Endothelial cell of umbilical vein (primary cell): Measurements from ENCODE around the gene GM2A. TPM values are rescaled to one million over a fixed set of nuclear protein-coding genes. Genes with fewer than 3 reads are reported as not detected.
A peak's percentile ranks its signal among the peaks of the same experiment; 100 is the strongest.

ENCODE experiments used
- BruUV-seq: library from RNA; stranded (reverse); fragments of 400-500 nt; replicated peaks from 2 replicates; lab custom pipeline; 2021; lab: Mats Ljungman, UMichigan
- CTCF ChIA-PET: fragments of 300-600, 350-600 bp; sonication (Branson Sonifier 250); formaldehyde crosslinking; loops from one replicate; lab custom pipeline; 2021; ENCODE audit warnings: antibody characterized with exemption, inconsistent platforms; lab: Charles Lee
- POLR2A ChIA-PET: fragments of 300-600, 350-600 bp; sonication (Branson Sonifier 250); formaldehyde crosslinking; loops from one replicate; lab custom pipeline; 2021; ENCODE audit warnings: antibody characterized with exemption, inconsistent platforms; lab: Charles Lee
- DNase-seq: peaks from one replicate; pipeline ENCODE4 v3.0.0-alpha.2; 2011; ENCODE audit warnings: low read depth, low spot score
- FAIRE-seq: peaks from 2 replicates; lab custom pipeline; 2011; peaks lifted over from hg19 to GRCh38; lab: Jason Lieb, UNC
- H2AFZ ChIP-seq: 2 replicates; pipeline ENCODE4 v1.6.0; 2012; ENCODE audit warnings: low read depth, low read length, control low read depth, inconsistent platforms
- H3K27ac ChIP-seq: 2 replicates; pipeline ENCODE4 v1.5.1; 2011; ENCODE audit warnings: low read depth, mild to moderate bottlenecking, control low read depth, low read length, moderate library complexity; ENCODE audit not compliant: insufficient read depth
- H3K27me3 ChIP-seq, 2 experiments: 2 replicates each; pipeline versions ENCODE4 v1.6.0 to v1.6.1; 2011; ENCODE audit warnings: low read length in 2 of 2, mixed read lengths in 1 of 2; ENCODE audit not compliant: control insufficient read depth in 2 of 2, insufficient read depth in 2 of 2
- H3K36me3 ChIP-seq, 2 experiments: 2 replicates in 1 of 2; 3 replicates in 1 of 2; pipeline ENCODE4 v1.5.1; 2011; ENCODE audit warnings: low read length in 2 of 2, mild to moderate bottlenecking in 1 of 2, moderate library complexity in 1 of 2; ENCODE audit not compliant: control insufficient read depth in 2 of 2, insufficient read depth in 2 of 2; ENCODE audit errors: extremely low read depth in 1 of 2
- H3K4me1 ChIP-seq: 3 replicates; pipeline ENCODE4 v1.5.1; 2011; ENCODE audit warnings: mild to moderate bottlenecking, low read length; ENCODE audit not compliant: control insufficient read depth, insufficient read depth; ENCODE audit errors: extremely low read depth
- H3K4me2 ChIP-seq: 2 replicates; pipeline ENCODE4 v1.6.1; 2011; ENCODE audit warnings: low read length, control low read depth, mixed read lengths; ENCODE audit not compliant: insufficient read depth
- H3K4me3 ChIP-seq, 3 experiments: fragments of 200-600 bp in 1 of 3; sonication (generic), shearing (Covaris generic) in 1 of 3; replicated peaks in 1 of 3; 2 replicates each; pipeline ENCODE4 v1.5.1; 2011 to 2016; ENCODE audit warnings: control low read depth in 3 of 3, low read length in 3 of 3, mild to moderate bottlenecking in 2 of 3, inconsistent platforms in 1 of 3, low read depth in 1 of 3, moderate library complexity in 1 of 3; ENCODE audit not compliant: insufficient read depth in 1 of 3
- H3K79me2 ChIP-seq: 2 replicates; pipeline ENCODE4 v1.6.0; 2012; ENCODE audit warnings: low read length, inconsistent platforms; ENCODE audit not compliant: control insufficient read depth, insufficient read depth
- H3K9ac ChIP-seq: replicated peaks from 2 replicates; pipeline ENCODE3; 2011; ENCODE audit warnings: low read length, control low read depth; ENCODE audit not compliant: insufficient read depth; ENCODE audit errors: extremely low read depth
- H3K9me1 ChIP-seq: replicated peaks from 3 replicates; pipeline ENCODE4 v1.6.0; 2011; ENCODE audit warnings: mild to moderate bottlenecking, low read length; ENCODE audit not compliant: control insufficient read depth, insufficient read depth; ENCODE audit errors: extremely low read depth
- H3K9me3 ChIP-seq: replicated peaks from 2 replicates; pipeline ENCODE4 v1.5.1; 2012; ENCODE audit warnings: low read length, inconsistent platforms; ENCODE audit not compliant: control insufficient read depth, insufficient read depth
- H4K20me1 ChIP-seq: replicated peaks from 2 replicates; pipeline ENCODE3; 2011; ENCODE audit warnings: mild to moderate bottlenecking, low read length; ENCODE audit not compliant: control insufficient read depth, insufficient read depth; ENCODE audit errors: extremely low read depth
- EZH2 ChIP-seq: IDR thresholded peaks from 2 replicates; pipeline ENCODE4 v1.6.1; 2012; ENCODE audit warnings: borderline replicate concordance, low read depth, mild to moderate bottlenecking, moderate library complexity, low read length, inconsistent platforms; ENCODE audit not compliant: severe bottlenecking
- FOS ChIP-seq: IDR thresholded peaks from 2 replicates; pipeline ENCODE4 v1.6.1; 2011; ENCODE audit warnings: mild to moderate bottlenecking, low read length, moderate library complexity, borderline replicate concordance; ENCODE audit not compliant: insufficient read depth
- GATA2 ChIP-seq: IDR thresholded peaks from 2 replicates; pipeline ENCODE4 v1.7.0; 2011; ENCODE audit warnings: low read depth, mild to moderate bottlenecking, moderate library complexity, mixed read lengths, low read length; ENCODE audit not compliant: insufficient read length, insufficient read depth
- JUN ChIP-seq: IDR thresholded peaks from 2 replicates; pipeline ENCODE4 v1.6.1; 2011; ENCODE audit warnings: borderline replicate concordance, low read depth; ENCODE audit not compliant: insufficient read length, insufficient read depth
- MYC ChIP-seq: IDR thresholded peaks from one replicate; pipeline ENCODE4 v1.6.1; 2011; ENCODE audit warnings: mild to moderate bottlenecking, low read depth, low read length
- POLR2A ChIP-seq: IDR thresholded peaks from 2 replicates; pipeline ENCODE4 v1.6.1; 2012; ENCODE audit warnings: low read depth, mild to moderate bottlenecking, control low read depth, low read length
- POLR2AphosphoS5 ChIP-seq: IDR thresholded peaks from 2 replicates; pipeline ENCODE4 v1.6.1; 2012; ENCODE audit warnings: low read depth, mild to moderate bottlenecking, control low read depth, low read length, moderate library complexity; ENCODE audit not compliant: insufficient read depth
- dilution Hi-C: fragments of 300-500 bp; cut with MboI; formaldehyde crosslinking; loops from one replicate; pipeline ENCODE4 v1.15.0; 2019; ENCODE audit warnings: low sequenced_read_pairs; ENCODE audit not compliant: extremely low pct_ligation_motif_present
- intact Hi-C: fragments of 100-400 bp; cut with micrococcal nuclease; formaldehyde crosslinking; loops from one replicate; pipeline ENCODE4 v1.10.0; 2022
- polyA plus RNA-seq, 4 experiments: library from polyadenylated mRNA; depleted of rRNA in 3 of 4; stranded (reverse) in 3 of 4; unstranded in 1 of 4; fragments of >200 nt; gene quantifications; 2 replicates each; pipeline versions ENCODE4 v1.2.1 to v1.2.3, GENCODE V29; 2011 to 2012; ENCODE audit warnings: missing spikeins in 1 of 4
- total RNA-seq: library from RNA; stranded (reverse); gene quantifications from 2 replicates; pipeline ENCODE4 v1.2.3, GENCODE V29; 2021
- TF ChIP-seq, protein P1 (sequence below), 2 donors: IDR thresholded peaks; 1 replicate in 1 of 2; 2 replicates in 1 of 2; pipeline ENCODE4 v1.5.1; 2011; ENCODE audit warnings: low read length in 2 of 2, mild to moderate bottlenecking in 2 of 2, moderate library complexity in 2 of 2, control low read depth in 1 of 2, inconsistent platforms in 1 of 2, low read depth in 1 of 2; ENCODE audit not compliant: insufficient read depth in 1 of 2; ENCODE audit errors: extremely low read depth in 1 of 2
- TF ChIP-seq, protein P2 (sequence below): IDR thresholded peaks from 2 replicates; pipeline ENCODE4 v1.6.1; 2011; ENCODE audit not compliant: insufficient read depth, insufficient read length

Gene GM2A
- total and polyA plus RNA-seq, 2 donors (not counting 3 experiments of a cell fraction or from before 2014, with no cell fraction given), result 14.0 to 21.2 TPM

DNA sequence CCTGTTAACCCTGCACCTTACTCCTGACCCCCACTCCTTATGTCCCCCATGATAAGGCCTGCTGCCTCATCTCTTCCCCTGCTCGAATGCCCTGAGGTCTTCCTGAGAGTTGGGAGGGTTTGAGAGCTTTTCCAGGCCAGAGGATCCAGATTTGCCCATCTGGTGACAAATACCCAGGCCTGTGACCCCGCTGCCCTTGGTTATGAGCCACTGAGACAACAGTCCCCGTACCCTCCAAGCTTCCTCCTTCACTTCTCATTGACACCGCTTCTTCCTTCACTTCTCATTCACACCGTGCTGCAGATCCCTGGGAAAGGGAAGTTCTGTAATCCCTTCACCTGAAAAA lies 593 bp downstream of the GM2A start:
- Histone ChIP-seq H3K9me3 (no peaks in the 10 kb centered on the region), H3K9me1 (no peaks in the 10 kb centered on the region), H4K20me1 (no peaks in the 10 kb centered on the region), H3K36me3 (no peaks in the 10 kb centered on the region), H3K27ac (no peak overlapping the region), H3K4me3 (peak overlapping the region in 2 of 3 experiments; percentile 52 to 62), H3K4me2 (peak overlapping the region; percentile 66), H2AFZ (peak overlapping the region; percentile 80), H3K9ac (peak overlapping the region; percentile 58), H3K4me1 (peaks cover 5% of the 10 kb centered on the region), H3K79me2 (no peaks in the 10 kb centered on the region), H3K27me3 (no peaks in the 10 kb centered on the region)
- dilution Hi-C loops, result no loop called here
- intact Hi-C loops, result loop anchor here (2.0 to 10.0 kb wide), 4 partner anchors 193 to 521 kb away; partner anchors contain the start of genes G3BP1 and SLC36A1
- CTCF ChIA-PET, result interaction anchor here (1.0 to 3.0 kb wide), 8 partner anchors 11 to 518 kb away, joined by 3 to 28 read pairs (median 9); no protein-coding TSS in a partner anchor
- no peak for FAIRE-seq
- POLR2A ChIA-PET, result no interaction called here
- TF ChIP-seq GATA2 (no peak), MYC (no peak)
- TF ChIP-seq, protein P1, sequence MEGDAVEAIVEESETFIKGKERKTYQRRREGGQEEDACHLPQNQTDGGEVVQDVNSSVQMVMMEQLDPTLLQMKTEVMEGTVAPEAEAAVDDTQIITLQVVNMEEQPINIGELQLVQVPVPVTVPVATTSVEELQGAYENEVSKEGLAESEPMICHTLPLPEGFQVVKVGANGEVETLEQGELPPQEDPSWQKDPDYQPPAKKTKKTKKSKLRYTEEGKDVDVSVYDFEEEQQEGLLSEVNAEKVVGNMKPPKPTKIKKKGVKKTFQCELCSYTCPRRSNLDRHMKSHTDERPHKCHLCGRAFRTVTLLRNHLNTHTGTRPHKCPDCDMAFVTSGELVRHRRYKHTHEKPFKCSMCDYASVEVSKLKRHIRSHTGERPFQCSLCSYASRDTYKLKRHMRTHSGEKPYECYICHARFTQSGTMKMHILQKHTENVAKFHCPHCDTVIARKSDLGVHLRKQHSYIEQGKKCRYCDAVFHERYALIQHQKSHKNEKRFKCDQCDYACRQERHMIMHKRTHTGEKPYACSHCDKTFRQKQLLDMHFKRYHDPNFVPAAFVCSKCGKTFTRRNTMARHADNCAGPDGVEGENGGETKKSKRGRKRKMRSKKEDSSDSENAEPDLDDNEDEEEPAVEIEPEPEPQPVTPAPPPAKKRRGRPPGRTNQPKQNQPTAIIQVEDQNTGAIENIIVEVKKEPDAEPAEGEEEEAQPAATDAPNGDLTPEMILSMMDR (IDR thresholded peaks at IDR 0.05; ENCODE audit: extremely low read depth in 1 of 2, insufficient read depth in 1 of 2, low read depth in 1 of 2, low read length in 2 of 2), result no peak
- BruUV-seq, result no TSS peak
- DNase-seq, result no peak

DNA sequence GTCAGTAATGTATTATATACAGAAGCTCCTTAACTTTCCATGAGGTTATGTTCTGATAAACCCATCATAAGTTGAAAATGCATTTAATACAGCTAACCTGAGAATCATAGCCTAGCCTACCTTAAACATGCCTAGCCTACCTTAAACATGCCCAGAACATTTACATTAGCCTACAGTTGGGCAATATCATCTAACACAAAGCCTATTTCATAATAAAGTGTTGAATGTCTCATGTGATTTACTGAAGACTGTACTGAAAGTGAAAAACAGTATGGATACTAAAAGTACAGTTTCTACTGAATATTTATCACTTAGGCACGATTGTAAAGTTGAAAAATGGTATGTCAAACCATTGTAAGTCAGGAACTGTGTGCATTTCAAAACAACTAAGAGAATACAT lies 1.6 kb downstream of the GM2A start:
- FAIRE-seq, result no peak
- no peaks in the 10 kb centered on the region for H4K20me1 ChIP-seq
- ChIA-PET CTCF (interaction anchor here (3.0 kb wide), 1 partner anchor 10 kb away, joined by 14 read pairs; no protein-coding TSS in a partner anchor), POLR2A (no interaction called here)
- H3K4me1 ChIP-seq, result peaks cover 5% of the 10 kb centered on the region
- H3K27me3 ChIP-seq, result no peaks in the 10 kb centered on the region
- no peak overlapping the region for H2AFZ ChIP-seq
- intact Hi-C loops, result loop anchor here (5.0 to 10.0 kb wide), 3 partner anchors 408 to 520 kb away; partner anchors contain the start of gene G3BP1
- no peak overlapping the region for H3K9ac ChIP-seq
- no TSS peak for BruUV-seq
- no peak overlapping the region for H3K4me2 ChIP-seq
- H3K9me1 ChIP-seq, result no peaks in the 10 kb centered on the region
- dilution Hi-C loops, result no loop called here
- DNase-seq, result no peak
- no peak overlapping the region for H3K4me3 ChIP-seq
- H3K79me2 ChIP-seq, result no peaks in the 10 kb centered on the region
- no peaks in the 10 kb centered on the region for H3K36me3 ChIP-seq
- H3K27ac ChIP-seq, result no peak overlapping the region
- TF ChIP-seq MYC, result no peak
- TF ChIP-seq, protein P2, sequence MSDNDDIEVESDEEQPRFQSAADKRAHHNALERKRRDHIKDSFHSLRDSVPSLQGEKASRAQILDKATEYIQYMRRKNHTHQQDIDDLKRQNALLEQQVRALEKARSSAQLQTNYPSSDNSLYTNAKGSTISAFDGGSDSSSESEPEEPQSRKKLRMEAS, result no peak
- no peak for TF ChIP-seq FOS
- TF ChIP-seq POLR2A, result no peak
- TF ChIP-seq, protein P1 (IDR thresholded peaks at IDR 0.05; ENCODE audit: extremely low read depth in 1 of 2, insufficient read depth in 1 of 2, low read depth in 1 of 2, low read length in 2 of 2), result no peak
- no peak for TF ChIP-seq EZH2
- TF ChIP-seq JUN, result no peak
- no peak for TF ChIP-seq GATA2
- TF ChIP-seq POLR2AphosphoS5, result no peak
- H3K9me3 ChIP-seq, result no peaks in the 10 kb centered on the region
